Smooth muscle cell (in vitro differentiated cells): ENCODE data around the gene C15orf40. TPM values are rescaled to one million over a fixed set of nuclear protein-coding genes. Genes with fewer than 3 reads are reported as not detected.

Source experiments
- DNase-seq: peaks from one replicate; lab custom pipeline; 2025; ENCODE audit not compliant: unreplicated experiment; lab: John Stamatoyannopoulos, UW
- H2AFZ ChIP-seq: fragments of 200-600 bp; sonication (generic); 2 replicates; pipeline ENCODE4 v1.6.0; 2016; ENCODE audit warnings: antibody characterized with exemption, low read depth, mild to moderate bottlenecking
- H3F3A ChIP-seq: fragments of 200-600 bp; sonication (generic); 2 replicates; pipeline ENCODE4 v1.6.0; 2017; ENCODE audit warnings: antibody characterized with exemption, low read depth
- H3K27ac ChIP-seq: fragments of 200-600 bp; sonication (generic); 2 replicates; pipeline ENCODE4 v1.5.1; 2016; ENCODE audit warnings: low read depth, mild to moderate bottlenecking
- H3K27me3 ChIP-seq: fragments of 200-600 bp; sonication (generic); 2 replicates; pipeline ENCODE4 v1.6.1; 2016; ENCODE audit warnings: low read depth, mild to moderate bottlenecking
- H3K36me3 ChIP-seq: fragments of 200-600 bp; sonication (generic); 2 replicates; pipeline ENCODE4 v1.5.1; 2016; ENCODE audit warnings: low read depth
- H3K4me1 ChIP-seq: fragments of 200-600 bp; sonication (generic); 2 replicates; pipeline ENCODE4 v1.5.1; 2016; ENCODE audit warnings: low read depth
- H3K4me2 ChIP-seq: fragments of 200-600 bp; sonication (generic); 2 replicates; pipeline ENCODE4 v1.6.0; 2016; ENCODE audit warnings: mild to moderate bottlenecking
- H3K4me3 ChIP-seq: fragments of 200-600 bp; sonication (generic); 2 replicates; pipeline ENCODE4 v1.5.1; 2016; ENCODE audit warnings: mild to moderate bottlenecking
- H3K79me2 ChIP-seq: fragments of 200-600 bp; sonication (generic); 2 replicates; pipeline ENCODE4 v1.6.0; 2016; ENCODE audit warnings: low read depth, mild to moderate bottlenecking
- H3K9ac ChIP-seq: fragments of 200-600 bp; sonication (generic); 2 replicates; pipeline ENCODE4 v1.6.0; 2016; ENCODE audit warnings: low read depth
- H3K9me3 ChIP-seq: fragments of 200-600 bp; sonication (generic); replicated peaks from 2 replicates; pipeline ENCODE4 v1.5.1; 2016; ENCODE audit warnings: low read depth
- H4K20me1 ChIP-seq: fragments of 200-600 bp; sonication (generic); 2 replicates; pipeline ENCODE4 v1.6.0; 2016; ENCODE audit warnings: low read depth
- WGBS: methylation state at CpG from one replicate; pipeline ENCODE4 v1.1.7; 2016; ENCODE audit warnings: low lambda C conversion rate; 5-methylcytosine and 5-hydroxymethylcytosine counted together
- polyA plus RNA-seq: library from polyadenylated mRNA; unstranded; fragments of >200 nt; fragmentation: Nextera tagmentation; extraction: Ambion mirVana; gene quantifications from 2 replicates; pipeline ENCODE4 v1.2.1, GENCODE V29; 2016
- total RNA-seq: library from RNA; depleted of rRNA; stranded (reverse); fragments of >200 nt; gene quantifications from 2 replicates; pipeline ENCODE4 v1.2.3, GENCODE V29; 2014
- TF ChIP-seq, protein P1 (sequence below): fragments of 200-600 bp; sonication (generic); IDR thresholded peaks from 2 replicates; pipeline ENCODE4 v1.5.1; 2017; ENCODE audit warnings: borderline replicate concordance, mild to moderate bottlenecking, antibody characterized with exemption; ENCODE audit not compliant: insufficient read depth, poor library complexity, severe bottlenecking

The C15orf40 gene
- total and polyA plus RNA-seq, 2 experiments from 2014 or later: 14.3 to 19.3 TPM

DNA sequence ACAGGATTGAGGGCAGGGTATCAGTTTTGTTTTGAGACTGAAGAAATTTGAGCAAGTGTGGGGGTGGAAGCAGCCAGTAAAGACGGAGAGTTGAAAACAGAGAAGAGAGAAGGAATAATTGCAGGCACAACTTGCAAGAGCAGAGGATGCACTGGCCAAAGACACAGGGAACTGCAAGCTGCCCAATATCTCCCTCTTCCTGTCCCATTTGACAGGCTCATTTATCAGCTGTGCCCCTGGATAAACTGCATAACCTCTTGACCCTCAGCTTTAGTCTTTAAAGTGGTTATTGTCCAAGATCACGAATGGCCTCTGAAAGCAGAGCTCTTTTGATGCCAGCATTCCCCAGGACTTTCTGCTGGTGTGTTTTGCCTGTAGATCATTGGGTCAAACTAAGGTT, 30.5 kb downstream of the C15orf40 start:
- Histone ChIP-seq H3K27me3 (no peaks in the 10 kb centered on the region), H4K20me1 (no peaks in the 10 kb centered on the region), H3K4me2 (no peak overlapping the region), H3K9ac (no peak overlapping the region), H2AFZ (no peak overlapping the region), H3K9me3 (no peaks in the 10 kb centered on the region), H3K79me2 (no peaks in the 10 kb centered on the region), H3K4me1 (no peaks in the 10 kb centered on the region), H3K27ac (no peak overlapping the region), H3F3A (no peaks in the 10 kb centered on the region), H3K4me3 (no peak overlapping the region), H3K36me3 (no peaks in the 10 kb centered on the region)
- TF ChIP-seq, protein P1, sequence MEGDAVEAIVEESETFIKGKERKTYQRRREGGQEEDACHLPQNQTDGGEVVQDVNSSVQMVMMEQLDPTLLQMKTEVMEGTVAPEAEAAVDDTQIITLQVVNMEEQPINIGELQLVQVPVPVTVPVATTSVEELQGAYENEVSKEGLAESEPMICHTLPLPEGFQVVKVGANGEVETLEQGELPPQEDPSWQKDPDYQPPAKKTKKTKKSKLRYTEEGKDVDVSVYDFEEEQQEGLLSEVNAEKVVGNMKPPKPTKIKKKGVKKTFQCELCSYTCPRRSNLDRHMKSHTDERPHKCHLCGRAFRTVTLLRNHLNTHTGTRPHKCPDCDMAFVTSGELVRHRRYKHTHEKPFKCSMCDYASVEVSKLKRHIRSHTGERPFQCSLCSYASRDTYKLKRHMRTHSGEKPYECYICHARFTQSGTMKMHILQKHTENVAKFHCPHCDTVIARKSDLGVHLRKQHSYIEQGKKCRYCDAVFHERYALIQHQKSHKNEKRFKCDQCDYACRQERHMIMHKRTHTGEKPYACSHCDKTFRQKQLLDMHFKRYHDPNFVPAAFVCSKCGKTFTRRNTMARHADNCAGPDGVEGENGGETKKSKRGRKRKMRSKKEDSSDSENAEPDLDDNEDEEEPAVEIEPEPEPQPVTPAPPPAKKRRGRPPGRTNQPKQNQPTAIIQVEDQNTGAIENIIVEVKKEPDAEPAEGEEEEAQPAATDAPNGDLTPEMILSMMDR: no peak
- WGBS: 63% methylated on average over 2 of the region's 2 CpGs
- DNase-seq: no peak

DNA sequence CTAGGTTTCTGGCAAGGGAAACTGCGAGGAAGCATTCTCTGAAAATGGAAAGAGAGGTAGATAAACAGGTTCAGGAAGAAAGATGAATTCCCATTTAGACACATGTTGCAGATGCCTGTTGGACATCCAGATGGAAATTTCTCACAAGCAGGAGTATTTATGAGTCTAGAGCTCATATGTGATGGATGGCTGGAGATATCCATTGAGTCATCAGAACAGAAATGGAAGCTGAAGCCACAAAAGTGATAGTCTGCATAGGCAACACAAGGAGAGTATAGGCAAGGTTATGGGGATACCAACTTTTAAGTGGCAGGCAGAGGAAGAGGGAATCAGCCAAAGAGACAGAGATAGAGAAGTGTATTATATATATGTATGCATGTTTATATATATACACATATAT, 31.7 kb downstream of the C15orf40 start:
- TF ChIP-seq, protein P1: no peak
- no peaks in the 10 kb centered on the region for H3K27me3 ChIP-seq
- no peak overlapping the region for H3K4me2 ChIP-seq
- no peak overlapping the region for H2AFZ ChIP-seq
- H3F3A ChIP-seq: no peaks in the 10 kb centered on the region
- H3K36me3 ChIP-seq: no peaks in the 10 kb centered on the region
- no peak overlapping the region for H3K9ac ChIP-seq
- 95% methylated on average over 1 of the region's 1 CpG for WGBS
- no peak for DNase-seq
- H3K4me3 ChIP-seq: no peak overlapping the region
- H3K9me3 ChIP-seq: no peaks in the 10 kb centered on the region
- no peaks in the 10 kb centered on the region for H4K20me1 ChIP-seq
- H3K27ac ChIP-seq: no peak overlapping the region
- H3K4me1 ChIP-seq: no peaks in the 10 kb centered on the region
- no peaks in the 10 kb centered on the region for H3K79me2 ChIP-seq

DNA sequence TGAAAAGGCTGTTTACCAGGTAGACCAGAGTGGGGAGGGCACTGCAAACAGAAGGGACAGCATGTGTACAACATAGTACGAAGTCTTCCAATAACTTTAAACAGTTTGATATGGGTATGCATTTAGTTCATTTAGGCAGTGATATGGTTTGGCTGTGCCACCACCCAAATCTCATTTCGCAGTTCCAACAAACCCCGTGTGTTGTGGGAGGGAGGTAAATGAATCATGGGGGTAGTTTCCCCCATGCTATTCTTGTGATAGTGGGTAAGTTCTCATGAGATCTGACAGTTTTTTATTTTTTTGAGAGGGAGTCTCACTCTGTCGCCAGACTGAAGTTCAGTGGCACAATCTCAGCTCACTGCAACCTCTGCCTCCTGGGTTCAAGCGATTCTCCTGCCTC, 33.0 kb downstream of the C15orf40 start:
- H4K20me1 ChIP-seq: no peaks in the 10 kb centered on the region
- H3F3A ChIP-seq: no peaks in the 10 kb centered on the region
- no peaks in the 10 kb centered on the region for H3K36me3 ChIP-seq
- DNase-seq: no peak
- no peaks in the 10 kb centered on the region for H3K4me1 ChIP-seq
- H3K27me3 ChIP-seq: no peaks in the 10 kb centered on the region
- H3K27ac ChIP-seq: no peak overlapping the region
- WGBS: 89% methylated on average over 5 of the region's 5 CpGs
- no peak overlapping the region for H2AFZ ChIP-seq
- no peak overlapping the region for H3K4me3 ChIP-seq
- H3K9ac ChIP-seq: no peak overlapping the region
- no peak overlapping the region for H3K4me2 ChIP-seq
- no peaks in the 10 kb centered on the region for H3K9me3 ChIP-seq
- TF ChIP-seq, protein P1: no peak
- no peaks in the 10 kb centered on the region for H3K79me2 ChIP-seq

DNA sequence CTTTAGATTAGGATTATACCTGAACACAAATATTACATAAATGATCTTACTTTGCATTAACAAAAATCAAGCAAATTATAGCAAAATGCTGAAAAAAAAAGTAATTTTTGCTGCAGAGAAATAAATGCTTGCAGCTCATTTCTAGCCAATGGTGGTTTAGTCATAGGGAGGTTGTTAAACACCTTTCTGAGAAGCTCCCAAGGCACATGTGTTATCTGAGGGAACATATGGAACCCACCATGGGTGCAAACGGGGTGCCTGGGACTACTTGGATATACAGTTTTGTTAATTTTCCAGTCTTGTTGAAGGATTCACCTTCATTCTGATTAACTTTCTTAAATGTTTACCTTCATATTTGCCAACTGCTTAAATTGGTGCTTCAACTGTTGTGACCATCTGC, 34.4 kb downstream of the C15orf40 start:
- H3K9me3 ChIP-seq: no peaks in the 10 kb centered on the region
- no peak overlapping the region for H3K4me3 ChIP-seq
- no peak overlapping the region for H3K27ac ChIP-seq
- no peaks in the 10 kb centered on the region for H3K36me3 ChIP-seq
- H3K4me2 ChIP-seq: no peak overlapping the region
- H3K79me2 ChIP-seq: no peaks in the 10 kb centered on the region
- H3F3A ChIP-seq: no peaks in the 10 kb centered on the region
- TF ChIP-seq, protein P1: no peak
- WGBS: 97% methylated on average over 1 of the region's 1 CpG
- no peak for DNase-seq
- no peak overlapping the region for H2AFZ ChIP-seq
- no peaks in the 10 kb centered on the region for H3K27me3 ChIP-seq
- H4K20me1 ChIP-seq: no peaks in the 10 kb centered on the region
- no peak overlapping the region for H3K9ac ChIP-seq
- H3K4me1 ChIP-seq: no peaks in the 10 kb centered on the region
